Activated B cell treated with CpG ODN at 0.5 μM for 24 hours (primary cell): ENCODE results near the gene NEK4. TPM values are rescaled to one million over a fixed set of nuclear protein-coding genes. Genes with fewer than 3 reads are reported as not detected.

Experiments used
- ATAC-seq: fragments of 200-7000 bp; cut with Tn5 transposase; one replicate; pipeline ENCODE4 v1.10.0; 2021; ENCODE audit warnings: low read depth, mild to moderate bottlenecking, moderate library complexity
- CTCF ChIA-PET: fragments of 350-600 bp; sonication (Branson Sonifier 250); formaldehyde crosslinking; loops from one replicate; lab custom pipeline; 2021; ENCODE audit warnings: antibody characterized with exemption; lab: Charles Lee
- POLR2A ChIA-PET: fragments of 350-600 bp; sonication (Branson Sonifier 250); formaldehyde crosslinking; loops from one replicate; lab custom pipeline; 2021; ENCODE audit warnings: antibody characterized with exemption; lab: Charles Lee
- DNase-seq: peaks from one replicate; pipeline ENCODE4 v3.0.0; 2022
- H3K27ac Mint-ChIP-seq: one replicate; pipeline ENCODE4 v1.8.0; 2020; ENCODE audit warnings: mixed read lengths
- H3K27me3 Mint-ChIP-seq: one replicate; pipeline ENCODE4 v1.8.0; 2021; ENCODE audit warnings: mixed read lengths
- H3K36me3 Mint-ChIP-seq: one replicate; pipeline ENCODE4 v1.8.0; 2021; ENCODE audit warnings: low read depth, mixed read lengths
- H3K4me1 Mint-ChIP-seq: one replicate; pipeline ENCODE4 v1.8.0; 2021; ENCODE audit warnings: mixed read lengths
- H3K4me3 Mint-ChIP-seq: one replicate; pipeline ENCODE4 v1.8.0; 2020; ENCODE audit warnings: mild to moderate bottlenecking, mixed read lengths
- H3K9me3 Mint-ChIP-seq: one replicate; pipeline ENCODE4 v1.8.0; 2020; ENCODE audit warnings: mixed read lengths
- CTCF ChIP-seq: fragments of 200-600 bp; IDR thresholded peaks from one replicate; pipeline ENCODE4 v1.8.0; 2022; ENCODE audit warnings: antibody characterized with exemption, mild to moderate bottlenecking
- intact Hi-C: fragments of 100-400 bp; cut with micrococcal nuclease; formaldehyde crosslinking; loops from one replicate; pipeline ENCODE4 v1.15.1; 2024
- total RNA-seq: library from RNA; stranded (reverse); gene quantifications from 2 replicates; pipeline ENCODE4 v1.2.3, GENCODE V29; 2022

Gene NEK4
- total RNA-seq, 1 donor from 2014 or later = 24.5 TPM

- Mint-ChIP-seq H3K4me1 (peaks cover 17% of the 10 kb centered on the region), H3K27ac (no peak overlapping the region), H3K4me3 (no peak overlapping the region), H3K9me3 (peaks cover under 1% of the 10 kb centered on the region), H3K36me3 (peaks cover 29% of the 10 kb centered on the region), H3K27me3 (no peaks in the 10 kb centered on the region)
- no peak for ATAC-seq
- intact Hi-C loops = no loop called here
- CTCF ChIA-PET = no interaction called here
- DNase-seq = no peak
- no peak for TF ChIP-seq CTCF
- POLR2A ChIA-PET = interaction anchor here (1.0 kb wide), 1 partner anchor 8 kb away, joined by 4 read pairs; no protein-coding TSS in a partner anchor
Observed at GRCh38 chr3:52714335-52715302, 56.1 kb downstream of the NEK4 start.

GRCh38 chr3:52712291-52713212 is 58.2 kb downstream of the NEK4 start:
- H3K27me3 Mint-ChIP-seq = no peaks in the 10 kb centered on the region
- DNase-seq (no peak), ATAC-seq (no peak)
- H3K36me3 Mint-ChIP-seq = peaks cover 34% of the 10 kb centered on the region
- TF ChIP-seq CTCF = no peak
- H3K4me3 Mint-ChIP-seq = no peak overlapping the region
- no peaks in the 10 kb centered on the region for H3K9me3 Mint-ChIP-seq
- POLR2A ChIA-PET = no interaction called here
- peaks cover 25% of the 10 kb centered on the region for H3K4me1 Mint-ChIP-seq
- no peak overlapping the region for H3K27ac Mint-ChIP-seq
- CTCF ChIA-PET = no interaction called here
- intact Hi-C loops = no loop called here

GRCh38 chr3:52710512-52710911 is 60.2 kb downstream of the NEK4 start:
- H3K4me3 Mint-ChIP-seq = peak overlapping the region; percentile 24
- no peaks in the 10 kb centered on the region for H3K9me3 Mint-ChIP-seq
- ChIA-PET POLR2A (no interaction called here), CTCF (no interaction called here)
- DNase-seq (no peak), ATAC-seq (no peak)
- peak overlapping the region; percentile 82 for H3K27ac Mint-ChIP-seq
- H3K27me3 Mint-ChIP-seq = no peaks in the 10 kb centered on the region
- peaks cover 38% of the 10 kb centered on the region for H3K4me1 Mint-ChIP-seq
- TF ChIP-seq CTCF = no peak
- intact Hi-C loops = no loop called here
- peaks cover 40% of the 10 kb centered on the region for H3K36me3 Mint-ChIP-seq

- ATAC-seq = no peak
- Mint-ChIP-seq H3K9me3 (no peaks in the 10 kb centered on the region), H3K4me1 (peaks cover 52% of the 10 kb centered on the region), H3K36me3 (peaks cover 35% of the 10 kb centered on the region), H3K27me3 (no peaks in the 10 kb centered on the region), H3K4me3 (peak overlapping the region; percentile 75), H3K27ac (peak overlapping the region; percentile 80)
- POLR2A ChIA-PET = interaction anchor here (0.8 to 3.2 kb wide), 5 partner anchors 17 to 1207 kb away, joined by 3 to 26 read pairs (median 4); partner anchors contain the start of genes DCAF1, GNL3, NEK4 and PBRM1
- no peak for TF ChIP-seq CTCF
- no peak for DNase-seq
- CTCF ChIA-PET = no interaction called here
- intact Hi-C loops = loop anchor here (2.0 to 5.0 kb wide), 3 partner anchors 63 to 765 kb away; partner anchors contain the start of genes NEK4, NISCH, PARP3 and RRP9
Observed at GRCh38 chr3:52707585-52707984, 63.2 kb downstream of the NEK4 start.
